Uterus (tissue), 2 donors: Measurements from ENCODE around the gene CSPG4.

Experiments
- POLR2A ChIP-seq, 2 donors: fragments of 450-650 bp; IDR thresholded peaks; one replicate each; pipeline ENCODE4 v1.6.1; 2016; ENCODE audit warnings: antibody characterized with exemption in 2 of 2, mild to moderate bottlenecking in 1 of 2, moderate library complexity in 1 of 2
- TF ChIP-seq, protein P1 (sequence below), 4 experiments: fragments of 200-600 bp in 2 of 4; fragments of 450-650 bp in 2 of 4; sonication (generic) in 2 of 4; IDR thresholded peaks; one replicate each; pipeline ENCODE4 v1.5.1; 2016 to 2019; ENCODE audit warnings: antibody characterized with exemption in 4 of 4, mild to moderate bottlenecking in 2 of 4, moderate library complexity in 1 of 4

DNA sequence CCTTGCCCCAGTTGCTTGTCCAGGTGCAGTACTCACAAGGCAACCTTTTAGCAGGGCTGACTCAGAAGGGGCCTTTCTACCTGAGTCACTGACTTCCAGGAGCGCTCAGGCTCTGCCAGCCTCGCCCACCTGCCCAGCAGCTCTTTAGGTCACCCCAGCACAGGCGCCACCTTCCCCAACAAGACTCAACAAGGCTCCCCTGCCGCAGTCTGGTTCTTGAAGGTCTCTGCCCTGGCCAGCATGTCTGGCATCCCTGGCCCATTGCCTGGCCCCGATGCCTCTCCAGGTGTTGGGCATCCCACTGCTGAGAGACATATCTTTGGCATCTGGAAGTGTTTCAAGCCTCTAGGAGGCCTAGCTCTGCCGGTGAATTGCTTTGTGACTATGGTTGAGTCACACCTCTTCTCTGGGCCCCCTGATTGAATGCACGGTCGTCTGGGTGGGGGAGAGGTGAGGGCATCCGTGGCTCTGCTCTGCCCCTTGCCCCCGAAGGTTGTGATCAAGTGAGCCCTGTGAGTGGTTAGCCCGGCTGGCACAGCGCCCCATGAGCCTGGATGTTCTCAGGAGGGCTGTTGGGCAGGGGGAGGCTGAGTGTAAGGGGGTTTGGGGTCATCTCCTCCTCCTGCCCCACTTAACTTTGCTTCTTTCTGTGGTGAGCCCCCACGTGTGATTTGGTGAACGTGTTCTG, 43.3 kb downstream of the CSPG4 start:
- TF ChIP-seq, protein P1, sequence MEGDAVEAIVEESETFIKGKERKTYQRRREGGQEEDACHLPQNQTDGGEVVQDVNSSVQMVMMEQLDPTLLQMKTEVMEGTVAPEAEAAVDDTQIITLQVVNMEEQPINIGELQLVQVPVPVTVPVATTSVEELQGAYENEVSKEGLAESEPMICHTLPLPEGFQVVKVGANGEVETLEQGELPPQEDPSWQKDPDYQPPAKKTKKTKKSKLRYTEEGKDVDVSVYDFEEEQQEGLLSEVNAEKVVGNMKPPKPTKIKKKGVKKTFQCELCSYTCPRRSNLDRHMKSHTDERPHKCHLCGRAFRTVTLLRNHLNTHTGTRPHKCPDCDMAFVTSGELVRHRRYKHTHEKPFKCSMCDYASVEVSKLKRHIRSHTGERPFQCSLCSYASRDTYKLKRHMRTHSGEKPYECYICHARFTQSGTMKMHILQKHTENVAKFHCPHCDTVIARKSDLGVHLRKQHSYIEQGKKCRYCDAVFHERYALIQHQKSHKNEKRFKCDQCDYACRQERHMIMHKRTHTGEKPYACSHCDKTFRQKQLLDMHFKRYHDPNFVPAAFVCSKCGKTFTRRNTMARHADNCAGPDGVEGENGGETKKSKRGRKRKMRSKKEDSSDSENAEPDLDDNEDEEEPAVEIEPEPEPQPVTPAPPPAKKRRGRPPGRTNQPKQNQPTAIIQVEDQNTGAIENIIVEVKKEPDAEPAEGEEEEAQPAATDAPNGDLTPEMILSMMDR (IDR thresholded peaks at IDR 0.05) = no peak
- TF ChIP-seq POLR2A (IDR thresholded peaks at IDR 0.05) = no peak
